PC-3 (cell line): Measurements from ENCODE around the gene ARID5A. TPM values are rescaled to one million over a fixed set of nuclear protein-coding genes. Genes with fewer than 3 reads are reported as not detected.

Experiments used
- ATAC-seq: fragments of 200-7000 bp; cut with Tn5 transposase; 2 replicates; pipeline ENCODE4 v1.9.1; 2020; ENCODE audit warnings: mild to moderate bottlenecking, moderate library complexity
- BruUV-seq: library from RNA; stranded (reverse); fragments of 400-500 nt; replicated peaks from 2 replicates; lab custom pipeline; 2021; lab: Mats Ljungman, UMichigan
- CTCF ChIA-PET: fragments of 300-600 bp; sonication (Branson Sonifier 250); formaldehyde crosslinking; loops from one replicate; lab custom pipeline; 2022; ENCODE audit warnings: antibody characterized with exemption; lab: Charles Lee
- POLR2A ChIA-PET: fragments of 300-600 bp; sonication (Branson Sonifier 250); formaldehyde crosslinking; loops from one replicate; lab custom pipeline; 2022; ENCODE audit warnings: antibody characterized with exemption; ENCODE audit not compliant: unreplicated experiment; lab: Charles Lee
- DNase-seq: peaks from one replicate; pipeline ENCODE4 v3.0.0-alpha.2; 2015
- H2AFZ ChIP-seq: fragments of 300-600 bp; sonication (generic); 2 replicates; pipeline ENCODE4 v1.6.0; 2016; ENCODE audit warnings: antibody characterized with exemption, low read length
- H3F3A ChIP-seq: fragments of 300-600 bp; sonication (generic); one replicate; pipeline ENCODE4 v1.6.0; 2017; ENCODE audit warnings: antibody characterized with exemption, low read length, control low read depth, mild to moderate bottlenecking; ENCODE audit not compliant: unreplicated experiment
- H3K27ac ChIP-seq: fragments of 300-600 bp; sonication (generic); 2 replicates; pipeline ENCODE4 v1.5.1; 2016; ENCODE audit warnings: mild to moderate bottlenecking, low read length
- H3K27me3 ChIP-seq: fragments of 300-600 bp; sonication (generic); 2 replicates; pipeline ENCODE4 v1.6.1; 2016; ENCODE audit warnings: low read length, mixed read lengths
- H3K36me3 ChIP-seq: fragments of 300-600 bp; sonication (generic); 2 replicates; pipeline ENCODE4 v1.6.1; 2016; ENCODE audit warnings: low read depth, mixed run types, low read length, mixed read lengths
- H3K4me1 ChIP-seq: fragments of 300-600 bp; sonication (generic); 2 replicates; pipeline ENCODE4 v1.5.1; 2016; ENCODE audit warnings: low read length; ENCODE audit not compliant: insufficient read depth
- H3K4me2 ChIP-seq: fragments of 300-600 bp; sonication (generic); 2 replicates; pipeline ENCODE4 v1.6.0; 2016; ENCODE audit warnings: low read length
- H3K4me3 ChIP-seq: fragments of 300-600 bp; sonication (generic); 2 replicates; pipeline ENCODE4 v1.5.1; 2016; ENCODE audit warnings: mild to moderate bottlenecking, low read length, mixed read lengths
- H3K79me2 ChIP-seq: fragments of 300-600 bp; sonication (generic); 2 replicates; pipeline ENCODE4 v1.6.1; 2017; ENCODE audit warnings: low read length, mixed read lengths
- H3K9ac ChIP-seq: fragments of 300-600 bp; sonication (generic); 2 replicates; pipeline ENCODE4 v1.6.0; 2016; ENCODE audit warnings: mild to moderate bottlenecking, low read length
- H3K9me2 ChIP-seq: fragments of 300-600 bp; sonication (generic); replicated peaks from 2 replicates; pipeline ENCODE4 v1.6.1; 2016; ENCODE audit warnings: mixed run types, low read length, mixed read lengths
- H3K9me3 ChIP-seq: fragments of 300-600 bp; sonication (generic); 2 replicates; pipeline ENCODE4 v1.6.1; 2016; ENCODE audit warnings: low read length, mixed read lengths
- H4K20me1 ChIP-seq: fragments of 300-600 bp; sonication (generic); 2 replicates; pipeline ENCODE4 v1.6.1; 2016; ENCODE audit warnings: low read length, mixed read lengths
- EZH2 ChIP-seq: fragments of 300-600 bp; sonication (generic); IDR thresholded peaks from one replicate; pipeline ENCODE4 v1.6.1; 2017; ENCODE audit warnings: antibody characterized with exemption, mild to moderate bottlenecking, low read length; ENCODE audit not compliant: unreplicated experiment
- EZH2phosphoT487 ChIP-seq: fragments of 300-600 bp; sonication (generic); IDR thresholded peaks from 2 replicates; pipeline ENCODE4 v1.6.1; 2018; ENCODE audit warnings: mild to moderate bottlenecking, antibody characterized with exemption, low read length, borderline replicate concordance
- intact Hi-C: fragments of 100-400 bp; cut with micrococcal nuclease; formaldehyde crosslinking; loops from 2 replicates; pipeline ENCODE4 v1.9.0; 2023
- total RNA-seq: library from RNA; depleted of rRNA; stranded (reverse); fragments of >200 nt; gene quantifications from 2 replicates; pipeline ENCODE4 v1.2.3, GENCODE V29; 2014
- TF ChIP-seq, protein P1 (sequence below): fragments of 300-600 bp; sonication (generic); conservative IDR thresholded peaks from 2 replicates; pipeline ENCODE4 v1.5.1; 2017; ENCODE audit warnings: antibody characterized with exemption, low read depth, mild to moderate bottlenecking, low read length

ARID5A gene
- total RNA-seq, 1 experiment from 2014 or later = 8.2 TPM

- ATAC-seq = no peak
- Histone ChIP-seq H3K4me3 (no peak overlapping the region), H2AFZ (no peak overlapping the region), H3K9ac (no peak overlapping the region), H3K36me3 (no peaks in the 10 kb centered on the region; the same call in 1 of the 2 replicates), H3F3A (no peaks in the 10 kb centered on the region), H3K4me2 (no peak overlapping the region), H3K9me3 (no peaks in the 10 kb centered on the region), H3K4me1 (peaks cover 1% of the 10 kb centered on the region; the same call in 1 of the 2 replicates), H3K27me3 (no peaks in the 10 kb centered on the region), H3K9me2 (no peaks in the 10 kb centered on the region), H4K20me1 (no peaks in the 10 kb centered on the region), H3K79me2 (no peaks in the 10 kb centered on the region), H3K27ac (no peak overlapping the region)
- CTCF ChIA-PET = no interaction called here
- POLR2A ChIA-PET = no interaction called here
- intact Hi-C loops = no loop called here
- no TSS peak for BruUV-seq
- DNase-seq = no peak
- TF ChIP-seq, protein P1, sequence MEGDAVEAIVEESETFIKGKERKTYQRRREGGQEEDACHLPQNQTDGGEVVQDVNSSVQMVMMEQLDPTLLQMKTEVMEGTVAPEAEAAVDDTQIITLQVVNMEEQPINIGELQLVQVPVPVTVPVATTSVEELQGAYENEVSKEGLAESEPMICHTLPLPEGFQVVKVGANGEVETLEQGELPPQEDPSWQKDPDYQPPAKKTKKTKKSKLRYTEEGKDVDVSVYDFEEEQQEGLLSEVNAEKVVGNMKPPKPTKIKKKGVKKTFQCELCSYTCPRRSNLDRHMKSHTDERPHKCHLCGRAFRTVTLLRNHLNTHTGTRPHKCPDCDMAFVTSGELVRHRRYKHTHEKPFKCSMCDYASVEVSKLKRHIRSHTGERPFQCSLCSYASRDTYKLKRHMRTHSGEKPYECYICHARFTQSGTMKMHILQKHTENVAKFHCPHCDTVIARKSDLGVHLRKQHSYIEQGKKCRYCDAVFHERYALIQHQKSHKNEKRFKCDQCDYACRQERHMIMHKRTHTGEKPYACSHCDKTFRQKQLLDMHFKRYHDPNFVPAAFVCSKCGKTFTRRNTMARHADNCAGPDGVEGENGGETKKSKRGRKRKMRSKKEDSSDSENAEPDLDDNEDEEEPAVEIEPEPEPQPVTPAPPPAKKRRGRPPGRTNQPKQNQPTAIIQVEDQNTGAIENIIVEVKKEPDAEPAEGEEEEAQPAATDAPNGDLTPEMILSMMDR = no peak
- TF ChIP-seq EZH2 = no peak
- no peak for TF ChIP-seq EZH2phosphoT487
These were observed 9.8 kb downstream of the ARID5A start for GRCh38 chr2:96546321-96546720.

- ChIA-PET POLR2A (interaction anchor here (0.5 kb wide), 1 partner anchor 213 kb away, joined by 19 read pairs; no protein-coding TSS in a partner anchor), CTCF (no interaction called here)
- DNase-seq = no peak
- Histone ChIP-seq H3K27me3 (no peaks in the 10 kb centered on the region), H3K9me2 (no peaks in the 10 kb centered on the region), H3K9me3 (no peaks in the 10 kb centered on the region), H4K20me1 (no peaks in the 10 kb centered on the region), H3K9ac (no peak overlapping the region), H3K4me1 (no peaks in the 10 kb centered on the region), H3K4me3 (no peak overlapping the region), H3K4me2 (no peak overlapping the region), H3K79me2 (no peaks in the 10 kb centered on the region), H3F3A (no peaks in the 10 kb centered on the region), H2AFZ (no peak overlapping the region), H3K36me3 (no peaks in the 10 kb centered on the region; the same call in 1 of the 2 replicates), H3K27ac (no peak overlapping the region)
- intact Hi-C loops = no loop called here
- TF ChIP-seq, protein P1 = no peak
- TF ChIP-seq EZH2phosphoT487 = no peak
- TF ChIP-seq EZH2 = no peak
- no TSS peak for BruUV-seq
- ATAC-seq = no peak
These were observed 10.2 kb downstream of the ARID5A start for GRCh38 chr2:96546797-96547196.

DNA sequence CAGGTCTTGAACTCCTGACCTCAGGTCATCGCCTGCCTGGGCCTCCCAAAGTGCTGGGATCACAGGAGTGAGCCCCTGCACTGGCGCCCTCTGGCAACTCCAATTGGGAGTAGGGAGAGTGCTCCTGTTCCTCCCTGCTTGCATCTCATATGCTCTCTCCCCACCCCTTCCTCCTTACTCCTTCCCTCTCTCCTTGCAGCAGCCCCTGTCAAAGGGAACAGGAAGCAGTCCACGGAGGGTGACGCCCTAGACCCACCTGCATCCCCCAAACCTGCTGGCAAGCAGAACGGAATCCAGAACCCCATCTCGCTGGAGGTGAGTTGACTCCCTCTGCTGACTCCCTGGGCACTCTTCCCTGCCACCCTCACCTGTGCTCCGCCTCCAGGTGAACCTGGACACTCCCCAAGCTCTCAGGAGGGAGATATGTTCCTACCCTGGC, 10.7 kb downstream of the ARID5A start:
- Histone ChIP-seq H3K9ac (no peak overlapping the region), H4K20me1 (no peaks in the 10 kb centered on the region), H3K9me3 (no peaks in the 10 kb centered on the region), H3F3A (no peaks in the 10 kb centered on the region), H3K9me2 (no peaks in the 10 kb centered on the region), H3K27ac (no peak overlapping the region), H3K27me3 (no peaks in the 10 kb centered on the region), H3K79me2 (no peaks in the 10 kb centered on the region), H3K4me3 (no peak overlapping the region), H2AFZ (no peak overlapping the region), H3K4me2 (no peak overlapping the region), H3K4me1 (no peaks in the 10 kb centered on the region), H3K36me3 (no peaks in the 10 kb centered on the region; the same call in 1 of the 2 replicates)
- no peak for DNase-seq
- TF ChIP-seq EZH2phosphoT487 = no peak
- TF ChIP-seq, protein P1 = no peak
- TF ChIP-seq EZH2 = no peak
- POLR2A ChIA-PET = interaction anchor here (0.5 kb wide), 1 partner anchor 213 kb away, joined by 19 read pairs; no protein-coding TSS in a partner anchor
- BruUV-seq = no TSS peak
- intact Hi-C loops = no loop called here
- no peak for ATAC-seq
- CTCF ChIA-PET = no interaction called here
